Large intestine (tissue), 3 donors: Measurements from ENCODE around the gene CAPG. TPM values are rescaled to one million over a fixed set of nuclear protein-coding genes. Genes with fewer than 3 reads are reported as not detected.
"Not testable (repeated sequence)": the region's sequence is repeated elsewhere in the genome, so short reads cannot be mapped to it uniquely, and the experiment has no call there.

Source experiments
- DNase-seq, 2 donors: peaks; one replicate each; pipeline versions ENCODE4 v3.0.0 to v3.0.0-alpha.2; 2013
- H3K27ac ChIP-seq: one replicate; pipeline ENCODE4 v1.5.1; 2013; ENCODE audit warnings: low read length
- H3K27me3 ChIP-seq: 2 replicates; pipeline ENCODE4 v1.6.1; 2013; ENCODE audit warnings: low read length; ENCODE audit not compliant: control insufficient read depth, insufficient read depth
- H3K36me3 ChIP-seq: 2 replicates; pipeline ENCODE4 v1.6.1; 2013; ENCODE audit warnings: low read length; ENCODE audit not compliant: control insufficient read depth, insufficient read depth
- H3K4me1 ChIP-seq: one replicate; pipeline ENCODE4 v1.6.1; 2013; ENCODE audit warnings: low read length; ENCODE audit not compliant: control insufficient read depth, insufficient read depth
- H3K4me3 ChIP-seq: one replicate; pipeline ENCODE4 v1.5.1; 2013; ENCODE audit warnings: low read length
- H3K9me3 ChIP-seq: one replicate; pipeline ENCODE4 v1.6.1; 2013; ENCODE audit warnings: mild to moderate bottlenecking, low read depth, low read length, moderate library complexity; ENCODE audit not compliant: control insufficient read depth
- WGBS: methylation state at CpG from one replicate; pipeline ENCODE4 v1.1.5; 2013; ENCODE audit warnings: low lambda C conversion rate; ENCODE audit not compliant: insufficient coverage; 5-methylcytosine and 5-hydroxymethylcytosine counted together
- polyA plus RNA-seq: library from polyadenylated mRNA; unstranded; fragments of 120-200 nt; gene quantifications from one replicate; pipeline ENCODE4 v1.2.1, GENCODE V29; 2013

The CAPG gene
- polyA plus RNA-seq, 1 donor = 40.7 TPM

- Histone ChIP-seq H3K27me3 (no peaks in the 10 kb centered on the region), H3K36me3 (no peaks in the 10 kb centered on the region), H3K9me3 (no peaks in the 10 kb centered on the region), H3K4me1 (no peaks in the 10 kb centered on the region), H3K4me3 (no peak overlapping the region), H3K27ac (no peak overlapping the region)
- no CpG with 5 or more reads among the region's 7 CpGs for WGBS
- DNase-seq = no peak
Measured at GRCh38 chr2:85449214-85449588, 39.0 kb upstream of the CAPG start.

- Histone ChIP-seq H3K9me3 (no peaks in the 10 kb centered on the region), H3K27ac (no peak overlapping the region), H3K4me1 (no peaks in the 10 kb centered on the region), H3K4me3 (no peak overlapping the region), H3K27me3 (no peaks in the 10 kb centered on the region), H3K36me3 (no peaks in the 10 kb centered on the region)
- no peak for DNase-seq
- WGBS = no CpG with 5 or more reads among the region's 8 CpGs
Measured at GRCh38 chr2:85448461-85449213, 38.5 kb upstream of the CAPG start.

GRCh38 chr2:85447222-85447585, 37.0 kb upstream of the CAPG start:
- Histone ChIP-seq H3K4me1 (no peaks in the 10 kb centered on the region), H3K27ac (no peak overlapping the region), H3K4me3 (no peak overlapping the region), H3K9me3 (no peaks in the 10 kb centered on the region), H3K36me3 (no peaks in the 10 kb centered on the region), H3K27me3 (no peaks in the 10 kb centered on the region)
- WGBS = no CpG with 5 or more reads among the region's 8 CpGs
- DNase-seq = no peak

GRCh38 chr2:85446296-85447221, 36.4 kb upstream of the CAPG start:
- Histone ChIP-seq H3K9me3 (no peaks in the 10 kb centered on the region), H3K27me3 (no peaks in the 10 kb centered on the region), H3K36me3 (no peaks in the 10 kb centered on the region), H3K27ac (no peak overlapping the region), H3K4me1 (no peaks in the 10 kb centered on the region), H3K4me3 (no peak overlapping the region)
- DNase-seq = no peak
- WGBS = no CpG with 5 or more reads among the region's 14 CpGs

- no peaks in the 10 kb centered on the region for H3K27me3 ChIP-seq
- no peak overlapping the region for H3K27ac ChIP-seq
- no peaks in the 10 kb centered on the region for H3K4me1 ChIP-seq
- no peaks in the 10 kb centered on the region for H3K9me3 ChIP-seq
- H3K36me3 ChIP-seq = no peaks in the 10 kb centered on the region
- WGBS = no CpG with 5 or more reads among the region's 5 CpGs
- DNase-seq = no peak
- no peak overlapping the region for H3K4me3 ChIP-seq
Measured at GRCh38 chr2:85445316-85446295, 35.4 kb upstream of the CAPG start.

GRCh38 chr2:85444629-85445172, 34.5 kb upstream of the CAPG start:
- 100% methylated on average over 1 of the region's 6 CpGs for WGBS
- no peak for DNase-seq
- no peak overlapping the region for H3K27ac ChIP-seq

GRCh38 chr2:85441864-85442263, 31.7 kb upstream of the CAPG start:
- no peak for DNase-seq
- WGBS = no CpG with 5 or more reads among the region's 4 CpGs
- H3K4me3 ChIP-seq = no peak overlapping the region
- H3K36me3 ChIP-seq = no peaks in the 10 kb centered on the region
- peaks cover 21% of the 10 kb centered on the region for H3K4me1 ChIP-seq
- no peak overlapping the region for H3K27ac ChIP-seq
- no peaks in the 10 kb centered on the region for H3K9me3 ChIP-seq
- H3K27me3 ChIP-seq = no peaks in the 10 kb centered on the region

More at GRCh38 chr2:85444629-85445172, 34.5 kb upstream of the CAPG start:
- H3K4me3 ChIP-seq = no peak overlapping the region
- H3K27me3 ChIP-seq = no peaks in the 10 kb centered on the region
- no peaks in the 10 kb centered on the region for H3K36me3 ChIP-seq
- no peaks in the 10 kb centered on the region for H3K4me1 ChIP-seq
- H3K9me3 ChIP-seq = no peaks in the 10 kb centered on the region

DNA sequence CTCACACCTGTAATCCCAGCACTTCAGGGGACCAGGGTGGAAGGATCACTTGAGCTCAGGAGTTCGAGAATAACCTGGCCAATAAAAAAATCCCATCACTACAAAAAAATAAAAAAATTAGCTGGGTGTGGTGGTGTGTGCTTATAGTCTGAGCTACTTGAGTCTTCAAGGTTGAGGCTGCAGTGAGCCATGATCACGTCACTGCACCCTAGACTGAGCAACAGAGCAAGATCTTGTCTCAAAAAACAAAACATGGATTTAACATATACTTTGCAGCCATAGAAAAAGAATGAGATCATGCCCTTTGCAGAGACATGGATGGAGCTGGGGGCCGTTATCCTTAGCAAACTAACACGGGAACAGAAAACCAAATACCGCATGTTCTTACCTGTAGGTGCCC, 30.6 kb upstream of the CAPG start:
- Histone ChIP-seq H3K27me3 (no peaks in the 10 kb centered on the region), H3K4me1 (peaks cover 25% of the 10 kb centered on the region), H3K4me3 (no peak overlapping the region), H3K9me3 (no peaks in the 10 kb centered on the region), H3K36me3 (no peaks in the 10 kb centered on the region), H3K27ac (no peak overlapping the region)
- WGBS = no CpG with 5 or more reads among the region's 5 CpGs
- DNase-seq = no peak

DNA sequence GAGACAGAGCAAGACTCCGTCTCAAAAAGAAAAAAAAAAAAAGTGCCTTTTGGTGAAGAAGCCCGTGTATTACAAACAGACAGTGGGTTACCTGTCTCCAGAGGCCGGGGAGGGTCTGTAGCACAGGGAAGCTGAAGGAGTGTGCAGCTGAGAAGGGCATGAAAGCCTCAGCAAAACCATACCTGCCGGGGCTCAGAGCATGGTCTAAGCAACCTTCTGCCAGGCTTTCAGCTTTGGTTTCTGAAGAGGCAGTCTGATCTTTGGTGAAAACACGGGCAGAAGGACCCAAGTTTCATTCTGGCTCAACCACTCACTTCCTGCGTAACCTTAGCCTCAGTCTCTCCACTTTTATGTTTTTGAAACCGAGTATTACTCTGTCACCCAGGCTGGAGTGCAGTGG, 29.8 kb upstream of the CAPG start:
- peaks cover 32% of the 10 kb centered on the region for H3K4me1 ChIP-seq
- H3K27me3 ChIP-seq = no peaks in the 10 kb centered on the region
- WGBS = no CpG with 5 or more reads among the region's 7 CpGs
- H3K27ac ChIP-seq = no peak overlapping the region
- no peaks in the 10 kb centered on the region for H3K9me3 ChIP-seq
- no peak overlapping the region for H3K4me3 ChIP-seq
- no peak for DNase-seq
- H3K36me3 ChIP-seq = no peaks in the 10 kb centered on the region

DNA sequence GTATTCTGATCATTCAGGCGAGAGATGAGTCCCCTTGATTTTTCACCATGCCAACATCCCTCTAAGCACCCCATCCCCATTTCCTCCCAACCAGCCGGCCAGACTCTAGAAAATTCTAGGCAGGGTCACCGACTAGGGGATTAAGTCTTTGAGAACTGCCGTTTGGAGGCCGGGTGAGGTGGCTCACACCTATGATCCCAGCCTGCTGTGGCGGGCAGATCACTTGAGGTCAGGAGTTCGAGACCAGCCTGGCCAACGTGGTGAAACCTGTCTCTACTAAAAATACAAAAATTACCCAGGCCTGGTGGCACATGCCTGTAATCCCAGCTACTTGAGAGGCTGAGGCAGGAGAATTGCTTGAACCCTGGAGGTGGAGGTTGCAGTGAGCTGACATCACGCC, 29.4 kb upstream of the CAPG start:
- H3K4me3 ChIP-seq, H3K27ac ChIP-seq, DNase-seq, H3K36me3 ChIP-seq, H3K9me3 ChIP-seq, H3K27me3 ChIP-seq: not testable (repeated sequence)
- WGBS = no CpG with 5 or more reads among the region's 9 CpGs
- peaks cover 32% of the 10 kb centered on the region for H3K4me1 ChIP-seq
